Cerebellar cortex (tissue), 1 donor: Measurements from ENCODE around the gene THEMIS2.
"Not testable (repeated sequence)": the region's sequence is repeated elsewhere in the genome, so short reads cannot be mapped to it uniquely, and the experiment has no call there.

Source experiments
- DNase-seq: peaks from one replicate; pipeline ENCODE4 v3.0.0-alpha.2; 2015; ENCODE audit warnings: low spot score

Gene THEMIS2

DNA sequence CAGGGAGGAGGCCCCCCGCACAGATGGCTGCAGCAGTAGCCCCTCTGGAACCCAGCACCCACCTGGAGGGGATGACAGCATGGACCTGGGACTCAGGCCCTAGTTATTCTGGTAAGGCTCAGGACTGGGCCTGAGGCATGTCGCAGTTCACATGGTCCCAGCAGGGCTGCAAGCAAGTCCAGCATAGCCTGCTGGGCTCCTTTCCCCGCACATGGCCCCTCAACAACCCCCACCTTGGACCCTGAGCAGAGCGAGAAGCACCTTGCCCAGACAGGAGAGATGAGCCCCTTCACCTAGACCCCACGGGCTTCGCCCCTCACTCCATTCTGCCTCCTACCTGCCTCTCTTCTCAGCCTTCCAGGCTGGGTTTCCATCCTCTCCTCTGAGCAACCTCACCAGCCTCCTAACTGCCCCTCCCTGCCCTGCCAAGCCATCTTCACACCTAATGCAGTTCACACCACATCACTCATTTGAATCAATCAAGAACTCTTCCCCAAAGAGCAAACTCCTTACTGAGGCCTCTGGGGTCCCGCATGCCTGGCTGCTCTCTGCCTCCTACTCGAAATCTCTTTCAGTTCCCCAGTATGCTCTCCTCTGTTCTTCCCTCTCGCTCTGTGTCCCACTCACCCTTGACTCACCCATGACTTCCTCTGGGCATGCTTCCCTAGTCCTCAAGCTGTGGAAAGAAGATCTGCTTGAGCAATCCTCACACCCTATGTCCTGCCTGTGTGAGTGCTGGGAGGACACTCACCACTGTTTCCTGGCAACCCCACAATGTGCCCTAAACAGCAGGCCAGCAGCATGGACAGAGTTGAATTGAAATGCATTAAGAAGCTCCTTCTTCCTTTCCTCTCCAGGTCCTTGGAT lies 9.4 kb upstream of the THEMIS2 start:
- DNase-seq = no peak

DNA sequence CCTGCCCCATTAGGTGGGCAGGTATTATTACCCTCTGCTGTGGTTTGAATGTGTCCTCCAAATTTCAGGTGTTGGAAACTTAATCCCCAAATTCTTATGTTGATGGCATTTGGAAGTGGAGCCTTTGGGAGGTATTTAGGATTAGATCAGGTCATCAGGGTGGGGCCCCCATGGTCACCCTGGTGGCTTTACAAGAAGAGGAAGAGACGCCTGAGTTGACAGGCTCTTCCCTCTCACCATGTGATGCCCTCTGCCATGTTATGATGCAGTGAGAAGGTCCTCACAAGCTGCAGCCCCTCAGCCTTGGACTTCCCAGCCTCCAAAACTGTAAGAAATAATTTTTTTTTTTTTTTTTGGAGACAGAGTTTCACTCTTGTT lies 8.8 kb upstream of the THEMIS2 start:
- DNase-seq = no peak

DNA sequence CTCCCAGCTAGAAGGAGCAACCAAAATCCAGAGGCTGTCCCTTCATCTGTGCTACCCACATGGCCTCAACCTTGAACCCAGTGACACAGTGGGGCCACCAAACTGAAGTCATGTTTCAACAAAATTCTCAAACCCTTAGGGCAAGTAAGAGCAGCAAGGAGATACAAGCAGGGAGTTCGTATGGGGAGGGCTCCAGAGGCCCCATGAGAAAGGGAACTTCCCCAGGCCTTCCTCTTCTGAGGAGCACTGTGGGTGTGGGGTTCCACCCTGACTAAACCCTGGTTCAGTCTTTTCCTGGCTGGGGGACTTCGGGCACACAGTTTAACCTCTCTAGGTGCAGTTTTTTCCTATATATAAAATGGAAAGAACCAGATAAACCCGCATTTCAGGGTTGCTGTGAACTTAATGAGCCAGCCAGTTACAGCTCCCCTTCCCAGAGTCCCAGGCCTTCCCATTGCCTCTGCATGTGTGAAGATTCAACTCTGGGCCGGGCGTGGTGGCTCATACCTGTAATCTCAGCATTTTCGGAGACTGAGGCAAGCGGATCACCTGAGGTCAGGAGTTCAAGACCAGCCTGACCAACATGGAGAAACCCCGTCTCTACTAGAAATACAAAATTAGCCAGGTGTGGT lies 8.0 kb upstream of the THEMIS2 start:
- DNase-seq = no peak

DNA sequence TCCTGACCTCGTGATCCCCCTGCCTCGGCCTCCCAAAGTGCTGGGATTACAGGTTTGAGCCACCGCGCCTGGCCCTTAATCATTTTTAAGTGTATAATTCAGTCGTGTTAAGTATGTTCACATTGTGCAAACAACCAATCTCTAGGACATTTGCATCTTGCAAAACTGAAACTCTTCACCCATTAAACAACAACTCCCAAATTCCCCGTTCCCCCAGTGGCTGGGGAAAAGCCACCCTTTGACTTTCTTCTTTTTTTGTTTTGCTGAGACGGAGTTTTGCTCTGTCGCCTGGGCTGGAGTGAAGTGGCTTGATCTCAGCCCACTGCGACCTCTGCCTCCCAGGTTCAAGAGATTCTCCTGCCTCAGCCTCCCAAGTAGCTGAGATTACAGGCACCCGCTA lies 6.5 kb upstream of the THEMIS2 start:
- DNase-seq = no peak

DNA sequence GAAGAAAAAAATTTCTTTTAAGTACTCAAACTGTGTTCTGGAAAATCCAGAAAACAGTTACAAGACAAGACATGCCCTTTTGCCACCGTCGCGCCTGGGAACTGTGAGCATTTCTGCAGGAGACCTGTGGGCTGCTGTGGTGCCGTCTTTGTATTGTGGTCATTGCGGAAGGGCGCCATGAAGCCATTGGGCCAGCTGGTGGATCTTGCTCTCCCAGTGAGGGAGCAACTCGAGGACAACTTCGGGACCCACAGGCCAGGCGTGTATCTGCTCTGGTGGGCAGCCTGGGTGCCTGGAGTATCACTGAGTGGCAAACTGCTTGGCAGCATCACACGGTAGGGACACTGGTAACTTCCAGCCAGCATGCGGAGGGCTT lies 3.8 kb upstream of the THEMIS2 start:
- no peak for DNase-seq

DNA sequence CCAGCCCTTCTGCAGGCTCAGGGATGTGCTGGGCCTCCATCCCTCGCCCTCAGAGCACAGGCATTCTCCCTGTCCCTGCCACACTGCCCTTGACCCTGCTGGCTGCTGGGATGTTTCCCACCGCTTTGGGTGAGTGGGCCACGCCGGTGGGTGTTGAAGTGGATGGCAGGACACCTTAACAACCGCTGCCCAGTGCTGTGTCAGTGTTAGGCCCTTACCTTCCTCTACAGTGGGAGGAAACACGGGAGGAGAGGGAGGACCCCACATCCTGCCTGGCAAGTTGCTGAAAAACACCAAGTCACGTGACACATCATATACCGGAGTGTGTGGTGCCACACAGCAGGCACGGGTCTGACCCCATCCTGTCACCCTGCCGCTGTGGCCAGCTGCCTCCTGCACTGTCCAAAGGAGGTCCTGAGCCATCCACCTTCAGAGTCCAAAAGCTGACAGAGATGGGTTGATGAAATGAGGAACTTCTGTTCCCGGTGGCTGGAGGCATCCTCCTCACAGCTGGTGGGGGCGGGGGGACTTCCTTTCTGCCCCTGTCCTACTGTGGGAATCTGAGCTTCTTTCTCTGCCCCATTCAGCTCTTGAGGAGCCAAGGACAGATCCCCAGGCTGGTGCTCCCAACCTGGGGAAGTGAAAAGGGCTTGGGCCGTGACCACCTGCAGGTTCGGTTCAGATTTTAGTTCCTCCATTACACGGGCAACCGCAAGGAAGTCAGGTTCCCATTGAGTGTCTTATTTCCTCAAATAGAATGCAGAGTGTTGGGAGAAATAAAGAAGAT lies 3.2 kb upstream of the THEMIS2 start:
- DNase-seq = no peak

DNA sequence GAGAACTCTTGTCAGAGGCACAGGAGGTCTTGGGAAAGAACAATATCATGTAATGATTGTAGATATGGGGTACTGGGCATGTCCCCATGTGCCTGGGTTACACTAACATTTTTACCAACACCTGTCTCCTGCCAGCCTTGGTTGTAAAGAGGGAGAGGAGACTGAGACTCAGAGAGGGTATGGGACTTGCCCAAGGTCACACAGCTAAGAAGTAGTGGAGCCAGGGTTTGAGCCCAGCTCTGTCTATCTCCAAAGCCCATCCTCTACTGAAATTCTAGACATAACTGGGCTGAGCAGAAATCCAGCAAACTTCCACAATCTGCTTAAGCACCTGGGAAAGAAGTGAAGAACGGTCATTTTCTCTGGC lies 2.6 kb upstream of the THEMIS2 start:
- DNase-seq = no peak

DNA sequence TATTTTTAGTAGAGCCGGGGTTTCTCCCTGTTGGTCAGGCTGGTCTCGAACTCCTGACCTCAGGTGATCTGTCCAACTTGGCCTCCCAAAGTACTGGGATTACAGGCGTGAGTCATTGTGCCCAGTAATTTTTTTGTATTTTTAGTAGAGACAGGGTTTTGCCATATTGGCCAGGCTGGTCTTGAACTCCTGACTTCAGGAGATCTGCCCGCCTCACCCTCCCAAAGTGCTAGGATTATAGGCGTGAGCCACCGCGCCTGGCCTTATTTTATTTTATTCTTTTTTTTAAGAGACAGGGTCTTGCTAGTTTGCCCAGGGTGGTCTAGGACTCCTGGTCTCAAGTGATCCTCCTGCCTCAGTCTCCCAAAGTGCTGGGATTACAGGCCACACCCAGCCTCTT lies 1.3 kb upstream of the THEMIS2 start:
- DNase-seq = not testable (repeated sequence)

DNA sequence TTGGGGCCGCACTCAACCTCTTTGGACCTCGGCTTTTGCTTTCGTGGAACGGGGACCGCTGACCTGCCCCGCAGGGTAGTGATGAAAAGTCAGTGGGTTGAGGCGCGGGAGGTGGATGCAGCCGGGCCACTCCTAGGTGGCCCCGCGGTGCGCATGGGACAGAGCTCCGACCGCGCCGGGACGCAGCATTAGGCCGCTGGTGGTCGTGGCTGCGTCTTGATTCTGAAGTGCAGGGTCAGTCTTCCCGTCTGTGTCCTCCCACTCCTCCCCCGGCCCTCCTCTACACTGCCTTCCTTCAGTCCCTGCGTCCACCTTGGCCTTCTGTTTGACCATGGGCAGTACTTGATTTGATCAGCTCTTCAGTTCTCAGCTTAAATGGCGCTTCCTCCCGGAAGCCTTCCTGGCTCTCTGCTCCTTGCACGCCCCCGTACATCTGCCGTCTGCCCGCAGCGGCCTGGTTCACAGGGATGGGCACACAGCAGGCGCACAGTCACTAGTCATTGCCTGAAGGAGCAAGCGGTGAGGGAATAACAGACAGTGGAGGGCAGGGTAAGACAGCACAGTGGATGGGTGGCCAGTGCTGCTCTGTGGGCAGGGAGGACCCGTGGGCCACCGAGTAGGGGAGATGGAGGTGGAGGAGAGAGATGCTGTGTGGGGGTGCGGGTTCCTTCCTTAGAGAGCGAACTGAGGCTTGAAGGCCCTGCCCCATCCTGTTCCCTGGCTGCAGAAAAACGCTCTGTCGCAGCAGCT lies 633 bp downstream of the THEMIS2 start:
- no peak for DNase-seq

DNA sequence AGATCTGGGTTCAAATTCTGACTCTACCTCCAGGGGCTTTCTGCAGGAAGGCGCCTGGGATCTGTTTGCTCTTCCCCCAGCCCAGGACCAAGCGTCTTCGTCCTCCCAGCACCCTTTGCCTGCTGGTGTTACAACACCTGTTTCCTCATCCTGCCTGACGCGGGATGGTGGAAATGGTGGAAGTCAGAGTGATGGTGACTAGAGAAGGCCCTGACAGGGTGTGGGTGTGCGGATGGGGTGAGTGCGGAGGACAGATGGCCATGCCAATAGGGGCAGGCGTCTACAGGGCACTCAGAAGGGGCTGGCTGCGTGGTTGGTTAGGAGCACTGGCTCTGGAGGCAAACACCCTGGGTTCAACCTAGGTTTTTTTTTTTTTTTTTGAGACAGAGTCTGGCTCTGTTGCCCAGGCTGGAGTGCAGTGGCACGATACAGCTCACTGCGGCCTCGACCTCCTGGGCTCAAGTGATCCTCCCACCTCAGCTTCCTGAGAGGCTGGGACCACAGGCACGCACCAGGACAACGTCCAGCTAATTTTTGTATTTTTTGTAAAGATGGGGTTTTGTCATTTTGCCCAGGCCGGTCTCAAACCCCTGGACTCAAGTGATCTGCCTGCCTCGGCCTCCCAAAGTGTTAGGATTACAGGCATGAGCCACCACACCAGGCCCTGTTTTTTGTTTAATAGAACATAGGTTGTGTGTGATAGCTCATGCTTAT lies 1.5 kb downstream of the THEMIS2 start:
- DNase-seq = no peak

DNA sequence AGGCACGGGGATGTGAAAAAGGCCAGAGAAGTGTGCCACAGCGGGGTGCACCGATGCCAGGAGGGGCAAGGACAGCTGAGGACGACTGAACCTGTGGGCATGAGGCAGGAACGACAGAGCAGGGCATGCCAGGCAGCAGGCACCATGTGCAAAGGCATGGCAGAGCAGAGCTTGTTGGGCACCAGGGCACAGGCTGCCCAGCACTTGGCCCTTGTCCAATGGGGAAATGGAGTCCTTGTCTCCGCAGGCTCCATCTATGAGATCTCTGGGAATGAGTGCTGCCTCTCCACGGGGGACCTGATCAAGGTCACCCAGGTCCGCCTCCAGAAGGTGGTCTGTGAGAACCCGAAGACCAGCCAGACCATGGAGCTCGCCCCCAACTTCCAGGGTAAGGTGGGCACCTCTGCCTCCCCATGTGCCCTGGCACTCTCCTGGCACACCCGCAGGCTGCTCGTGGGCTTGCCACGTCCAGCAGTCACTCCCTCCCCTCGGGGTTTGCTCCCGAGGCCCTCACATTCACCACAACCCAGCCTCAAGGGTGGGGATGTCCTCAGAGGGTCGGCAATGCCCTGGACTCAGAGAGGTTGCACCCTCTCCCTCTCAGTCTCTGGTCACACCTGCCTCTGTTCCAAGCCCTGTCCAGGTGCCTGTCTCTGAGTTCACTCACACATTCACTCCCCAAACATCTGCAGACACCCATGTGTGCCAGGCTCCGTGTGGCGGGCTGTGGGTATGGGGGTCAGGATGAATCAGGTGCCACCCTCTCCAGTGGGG lies 4.2 kb downstream of the THEMIS2 start:
- DNase-seq = no peak

DNA sequence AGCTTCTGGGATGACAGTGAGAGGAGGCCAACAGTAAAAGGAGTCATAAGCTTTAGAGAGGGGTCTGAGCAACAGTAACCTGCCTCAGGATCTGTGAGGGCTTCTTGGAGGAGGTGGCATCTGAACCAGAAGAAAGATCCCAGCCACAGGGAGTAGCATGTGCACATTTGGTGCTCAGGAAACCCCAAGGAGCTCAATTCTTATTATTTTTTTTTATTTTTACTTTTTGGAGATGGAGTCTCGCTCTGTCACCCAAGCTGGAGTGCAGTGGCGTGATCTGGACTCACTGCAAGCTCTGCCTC lies 4.7 kb downstream of the THEMIS2 start:
- DNase-seq = no peak

DNA sequence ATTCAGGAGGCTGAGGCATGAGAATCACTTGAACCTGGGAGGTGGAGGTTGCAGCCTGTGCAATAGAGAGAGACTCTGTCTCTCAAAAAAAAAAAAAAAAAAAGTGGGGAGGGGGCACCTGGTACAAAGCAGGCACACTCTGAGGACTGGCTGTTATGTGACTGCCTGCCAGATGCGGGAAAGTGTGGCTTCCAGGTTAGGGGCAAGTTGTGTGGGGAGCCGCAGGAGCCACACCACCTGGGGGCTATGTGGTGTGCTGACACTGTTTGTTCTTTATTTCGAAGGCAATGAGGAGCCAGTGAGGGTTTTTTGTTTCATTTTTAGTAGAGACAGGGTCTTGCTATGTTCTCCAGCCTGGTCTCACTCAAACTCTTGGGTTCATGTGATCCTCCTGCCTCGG lies 5.7 kb downstream of the THEMIS2 start:
- DNase-seq = no peak

DNA sequence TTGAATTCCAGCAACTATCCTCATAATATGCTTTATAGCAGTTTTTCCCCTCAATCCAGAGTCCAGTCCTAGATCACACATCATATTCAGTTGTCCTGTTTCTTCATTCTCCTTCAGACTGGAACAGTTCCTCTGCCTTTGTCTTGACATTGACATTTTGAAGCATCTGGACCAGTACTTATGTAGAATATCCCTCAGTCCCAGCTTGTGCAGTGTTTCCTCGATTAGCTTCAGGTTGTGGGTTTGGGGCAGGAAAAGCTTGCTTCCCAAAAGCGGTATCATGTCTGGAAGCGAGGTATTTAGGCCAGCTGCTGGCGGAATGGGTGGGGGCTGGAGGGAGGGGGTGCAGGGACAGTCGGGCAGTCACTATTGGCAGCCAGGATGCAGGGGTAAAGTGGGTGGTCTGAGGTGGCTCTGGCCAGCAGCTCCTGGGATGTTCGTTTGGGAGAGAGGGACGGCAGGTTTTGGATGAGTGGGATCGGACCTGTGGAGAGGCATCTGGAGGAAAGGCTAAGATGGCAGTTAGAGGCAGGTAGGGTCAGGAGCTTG lies 6.5 kb downstream of the THEMIS2 start:
- DNase-seq = no peak

DNA sequence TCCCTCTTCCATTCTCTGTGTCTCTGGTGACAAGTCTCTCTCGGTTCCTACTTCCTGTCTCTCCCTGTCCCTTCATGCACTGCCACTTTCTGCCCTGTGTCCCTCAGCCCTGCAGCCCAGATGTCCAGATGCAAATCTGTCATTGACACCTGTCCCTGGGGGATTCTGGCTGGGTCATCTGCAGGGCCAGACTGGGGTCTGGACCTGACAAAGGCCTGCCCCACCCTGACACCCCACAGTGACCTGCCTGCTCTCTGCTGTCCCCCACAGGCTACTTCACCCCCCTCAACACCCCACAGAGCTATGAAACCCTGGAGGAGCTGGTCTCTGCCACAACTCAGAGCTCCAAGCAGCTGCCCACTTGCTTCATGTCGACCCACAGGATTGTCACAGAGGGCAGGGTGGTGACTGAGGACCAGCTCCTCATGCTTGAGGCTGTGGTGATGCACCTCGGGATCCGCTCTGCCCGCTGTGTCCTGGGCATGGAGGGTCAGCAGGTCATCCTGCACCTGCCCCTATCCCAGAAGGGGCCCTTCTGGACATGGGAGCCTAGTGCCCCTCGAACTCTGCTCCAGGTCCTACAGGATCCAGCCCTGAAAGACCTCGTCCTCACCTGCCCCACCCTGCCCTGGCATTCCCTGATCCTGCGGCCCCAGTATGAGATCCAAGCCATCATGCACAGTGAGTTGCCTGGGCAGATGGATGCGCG lies 7.2 kb downstream of the THEMIS2 start:
- DNase-seq = no peak

DNA sequence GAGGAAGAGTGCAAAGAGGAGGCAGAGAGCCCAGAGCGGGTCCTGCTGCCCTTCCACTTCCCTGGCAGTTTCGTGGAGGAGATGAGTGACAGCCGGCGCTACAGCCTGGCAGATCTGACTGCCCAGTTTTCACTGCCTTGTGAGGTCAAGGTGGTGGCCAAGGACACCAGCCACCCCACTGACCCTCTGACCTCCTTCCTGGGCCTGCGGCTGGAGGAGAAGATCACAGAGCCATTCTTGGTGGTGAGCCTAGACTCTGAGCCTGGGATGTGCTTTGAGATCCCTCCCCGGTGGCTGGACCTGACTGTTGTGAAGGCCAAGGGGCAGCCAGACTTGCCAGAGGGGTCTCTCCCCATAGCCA lies 10.2 kb downstream of the THEMIS2 start:
- DNase-seq = no peak

DNA sequence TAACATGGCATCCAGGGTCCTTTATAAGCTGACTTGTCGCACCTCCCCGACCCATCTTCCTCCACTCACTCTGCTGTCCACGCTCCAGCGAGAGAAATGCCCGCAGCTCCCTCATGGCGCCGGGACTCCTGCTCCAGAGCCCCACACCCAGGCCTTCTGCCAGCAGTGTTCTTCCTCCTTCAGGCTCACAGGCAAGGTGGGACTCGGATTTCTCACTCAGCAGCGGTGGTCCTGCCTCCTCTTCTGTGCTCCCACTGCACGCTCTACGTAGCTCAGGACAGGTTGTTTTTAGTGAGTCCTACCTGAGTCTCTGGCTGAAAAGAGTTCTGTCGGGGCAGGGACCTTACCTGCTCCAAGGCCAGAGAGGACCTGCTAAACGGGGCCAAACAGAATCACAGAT lies 11.2 kb downstream of the THEMIS2 start:
- DNase-seq = no peak

DNA sequence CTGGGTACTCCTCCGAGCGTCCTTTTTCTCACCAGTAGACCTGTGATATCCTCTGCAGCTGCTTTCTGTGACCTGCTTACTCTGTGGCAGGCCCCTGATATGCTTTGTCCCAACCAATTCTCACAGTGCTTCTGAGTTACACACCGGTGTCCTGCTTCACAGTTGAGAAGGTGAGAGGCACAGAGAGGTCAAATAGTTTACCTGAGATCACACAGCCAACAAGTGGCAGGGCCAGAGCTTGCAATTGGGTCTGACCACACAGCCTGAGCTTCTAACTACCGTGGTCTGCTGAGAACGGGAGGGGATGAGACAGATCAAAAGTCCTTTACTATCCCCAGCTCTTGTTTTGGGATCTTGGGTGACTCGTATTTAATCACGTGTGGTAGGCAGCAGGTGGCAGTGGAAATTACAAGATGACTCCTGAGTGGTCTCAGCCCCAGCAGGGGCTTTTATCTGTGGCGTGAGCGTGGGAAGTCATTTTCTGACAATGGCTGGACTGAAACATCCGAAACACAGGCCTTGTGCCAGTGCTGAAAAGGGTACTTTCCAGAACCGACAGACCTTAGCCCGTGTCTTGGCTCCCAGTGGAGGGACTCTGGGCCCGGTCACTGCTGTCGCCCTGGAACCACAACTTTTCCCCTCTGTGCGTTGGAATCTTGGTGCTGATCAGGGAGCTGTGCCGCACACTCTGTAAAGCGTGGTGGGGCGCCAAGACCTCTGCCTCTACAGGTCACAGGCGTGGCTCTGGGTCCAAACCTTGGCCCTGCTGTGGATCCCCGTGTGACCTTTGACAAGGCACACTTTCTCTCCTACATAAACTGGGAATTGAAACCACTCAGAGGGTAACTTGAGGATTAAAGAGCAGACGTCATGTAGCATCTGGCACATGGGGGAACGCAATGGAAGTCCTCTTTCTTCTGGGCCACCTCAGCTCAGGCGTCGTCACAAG lies 11.9 kb downstream of the THEMIS2 start:
- no peak for DNase-seq

DNA sequence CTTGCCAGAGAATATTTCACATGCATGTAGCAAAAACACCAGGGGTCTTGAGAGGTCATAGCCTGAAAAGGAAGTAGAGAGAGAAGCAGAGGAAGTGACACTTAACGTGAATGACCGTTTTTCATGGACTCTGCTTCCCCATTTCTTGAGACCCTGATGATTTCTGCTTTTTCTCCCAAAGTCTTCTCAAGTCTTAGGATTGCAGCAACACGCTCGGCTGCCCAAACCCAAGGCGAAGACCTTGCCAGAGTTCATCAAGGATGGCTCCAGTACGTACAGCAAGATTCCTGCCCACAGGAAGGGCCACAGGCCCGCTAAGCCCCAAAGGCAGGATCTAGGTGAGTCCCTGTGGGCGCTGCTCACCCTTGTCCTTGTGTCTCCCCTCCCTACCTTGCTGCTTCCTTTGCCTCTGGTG lies 12.8 kb downstream of the THEMIS2 start:
- no peak for DNase-seq
